CD4-positive, CD25-positive, alpha-beta regulatory T cell (primary cell): Measurements from ENCODE around the gene TIMP2. TPM values are rescaled to one million over a fixed set of nuclear protein-coding genes. Genes with fewer than 3 reads are reported as not detected.

ENCODE experiments used
- ATAC-seq, 2 donors: fragments of 150-1000 bp; cut with Tn5 transposase; one replicate each; pipeline ENCODE4 v1.10.0; 2021; ENCODE audit warnings: low read depth in 2 of 2, moderate number of reproducible peaks in 2 of 2, moderate library complexity in 1 of 2
- DNase-seq, 3 donors: peaks; one replicate each; pipeline versions ENCODE4 v3.0.0 to v3.0.0-alpha.2; 2012 to 2022; ENCODE audit warnings: mixed read lengths in 1 of 3
- H3K27ac ChIP-seq: one replicate; pipeline ENCODE4 v1.7.0; 2013; ENCODE audit warnings: mild to moderate bottlenecking, low read length; ENCODE audit not compliant: insufficient read depth, poor library complexity, severe bottlenecking
- H3K27me3 ChIP-seq: one replicate; pipeline ENCODE4 v1.7.0; 2013; ENCODE audit warnings: low read length; ENCODE audit not compliant: control insufficient read depth, insufficient read depth
- H3K36me3 ChIP-seq: one replicate; pipeline ENCODE4 v1.7.0; 2013; ENCODE audit warnings: mild to moderate bottlenecking, low read length, moderate library complexity; ENCODE audit not compliant: control insufficient read depth, insufficient read depth
- H3K4me1 ChIP-seq: 2 replicates; pipeline ENCODE4 v1.7.0; 2013; ENCODE audit warnings: mild to moderate bottlenecking, low read length; ENCODE audit not compliant: insufficient read depth, control insufficient read depth, poor library complexity, severe bottlenecking
- H3K4me3 ChIP-seq: one replicate; pipeline ENCODE4 v1.7.0; 2013; ENCODE audit warnings: low read depth, mild to moderate bottlenecking, low read length, moderate library complexity
- H3K9me3 ChIP-seq, 2 experiments: 1 replicate in 1 of 2; 2 replicates in 1 of 2; pipeline ENCODE4 v1.7.0; 2013; ENCODE audit warnings: low read length in 2 of 2, mild to moderate bottlenecking in 1 of 2, moderate library complexity in 1 of 2; ENCODE audit not compliant: control insufficient read depth in 2 of 2
- H3K27ac Mint-ChIP-seq, 3 donors: one replicate each; pipeline ENCODE4 v1.8.0; 2020 to 2022; ENCODE audit warnings: mild to moderate bottlenecking in 3 of 3, mixed read lengths in 3 of 3, moderate library complexity in 2 of 3
- H3K27me3 Mint-ChIP-seq: one replicate; pipeline ENCODE4 v1.8.0; 2022; ENCODE audit warnings: mild to moderate bottlenecking, mixed read lengths
- H3K36me3 Mint-ChIP-seq: one replicate; pipeline ENCODE4 v1.8.0; 2020; ENCODE audit warnings: mixed read lengths
- H3K4me1 Mint-ChIP-seq, 4 donors: one replicate each; pipeline ENCODE4 v1.8.0; 2020 to 2022; ENCODE audit warnings: mixed read lengths in 4 of 4, mild to moderate bottlenecking in 1 of 4
- H3K4me3 Mint-ChIP-seq, 4 donors: one replicate each; pipeline ENCODE4 v1.8.0; 2020 to 2022; ENCODE audit warnings: mild to moderate bottlenecking in 4 of 4, mixed read lengths in 4 of 4, moderate library complexity in 3 of 4
- H3K9me3 Mint-ChIP-seq, 7 donors: one replicate each; pipeline ENCODE4 v1.8.0; 2020 to 2022; ENCODE audit warnings: mixed read lengths in 7 of 7, mild to moderate bottlenecking in 3 of 7, moderate library complexity in 2 of 7
- polyA plus RNA-seq, 4 donors: library from polyadenylated mRNA; unstranded; fragments of 300-500 nt; fragmentation: Illumina TruSeq; gene quantifications; one replicate each; pipeline ENCODE4 v1.2.3, GENCODE V29; 2021
- total RNA-seq: library from RNA; stranded (reverse); gene quantifications from one replicate; pipeline ENCODE4 v1.2.3, GENCODE V29; 2022

TIMP2 gene
- total and polyA plus RNA-seq, 5 donors from 2014 or later, result 0.29 to 6.5 (median 0.40) TPM; not detected in 1

- Mint-ChIP-seq H3K9me3 (no peaks in the 10 kb centered on the region), H3K4me1 (peaks cover 0 to 22% (median 8%) of the 10 kb centered on the region in 4 donors), H3K4me3 (peak overlapping the region; percentile 36 to 87 (median 82)), H3K36me3 (no peaks in the 10 kb centered on the region), H3K27me3 (peaks cover 58% of the 10 kb centered on the region), H3K27ac (peak overlapping the region in 2 of 3 donors; percentile 77 to 91)
- H3K4me3 ChIP-seq, result peak overlapping the region; percentile 32
- no peaks in the 10 kb centered on the region for H3K27me3 ChIP-seq
- H3K36me3 ChIP-seq, result no peaks in the 10 kb centered on the region
- no peak overlapping the region for H3K27ac ChIP-seq
- peak; percentile 46 to 76 (median 51) for DNase-seq
- peak; percentile 61 to 69 for ATAC-seq
- H3K4me1 ChIP-seq, result peaks cover 21% of the 10 kb centered on the region
- no peaks in the 10 kb centered on the region for H3K9me3 ChIP-seq
Measured at GRCh38 chr17:78923660-78924453, 1.3 kb downstream of the TIMP2 start.

GRCh38 chr17:78922816-78923498 is 2.2 kb downstream of the TIMP2 start:
- Mint-ChIP-seq H3K27ac (peak overlapping the region in 2 of 3 donors; percentile 65 to 76), H3K9me3 (no peaks in the 10 kb centered on the region), H3K4me1 (peaks cover 0 to 22% (median 9%) of the 10 kb centered on the region in 4 donors), H3K27me3 (peaks cover 64% of the 10 kb centered on the region), H3K36me3 (no peaks in the 10 kb centered on the region), H3K4me3 (peak overlapping the region; percentile 54 to 86 (median 82))
- Histone ChIP-seq H3K4me3 (no peak overlapping the region), H3K27me3 (no peaks in the 10 kb centered on the region), H3K9me3 (no peaks in the 10 kb centered on the region), H3K4me1 (peaks cover 21% of the 10 kb centered on the region), H3K27ac (peak overlapping the region; percentile 1), H3K36me3 (no peaks in the 10 kb centered on the region)
- DNase-seq (no peak), ATAC-seq (no peak)

- Mint-ChIP-seq H3K27ac (peak overlapping the region in 2 of 3 donors; percentile 21 to 33), H3K9me3 (no peaks in the 10 kb centered on the region), H3K27me3 (peaks cover 57% of the 10 kb centered on the region), H3K4me1 (peaks cover 0 to 27% (median 12%) of the 10 kb centered on the region in 4 donors), H3K36me3 (no peaks in the 10 kb centered on the region), H3K4me3 (peak overlapping the region in 2 of 4 donors; percentile 54 to 61)
- no peak for ATAC-seq
- Histone ChIP-seq H3K4me1 (peaks cover 21% of the 10 kb centered on the region), H3K9me3 (no peaks in the 10 kb centered on the region), H3K27ac (no peak overlapping the region), H3K4me3 (no peak overlapping the region), H3K27me3 (no peaks in the 10 kb centered on the region), H3K36me3 (no peaks in the 10 kb centered on the region)
- DNase-seq, result no peak
Measured at GRCh38 chr17:78921437-78921971, 3.7 kb downstream of the TIMP2 start.

GRCh38 chr17:78920528-78920927 is 4.7 kb downstream of the TIMP2 start:
- Histone ChIP-seq H3K36me3 (no peaks in the 10 kb centered on the region), H3K27me3 (no peaks in the 10 kb centered on the region), H3K27ac (no peak overlapping the region), H3K9me3 (no peaks in the 10 kb centered on the region), H3K4me1 (peaks cover 18% of the 10 kb centered on the region), H3K4me3 (no peak overlapping the region)
- DNase-seq (no peak), ATAC-seq (no peak)
- peak overlapping the region in 1 of 3 donors; percentile 13 for H3K27ac Mint-ChIP-seq
- peak overlapping the region in 2 of 4 donors; percentile 4 to 6 for H3K4me3 Mint-ChIP-seq
- no peaks in the 10 kb centered on the region for H3K36me3 Mint-ChIP-seq
- H3K27me3 Mint-ChIP-seq, result peaks cover 58% of the 10 kb centered on the region
- H3K9me3 Mint-ChIP-seq, result no peaks in the 10 kb centered on the region
- peaks cover 0 to 35% (median 12%) of the 10 kb centered on the region in 4 donors for H3K4me1 Mint-ChIP-seq

- H3K36me3 Mint-ChIP-seq, result no peaks in the 10 kb centered on the region
- no peaks in the 10 kb centered on the region for H3K9me3 ChIP-seq
- peaks cover 15% of the 10 kb centered on the region for H3K4me1 ChIP-seq
- peaks cover 0 to 35% (median 12%) of the 10 kb centered on the region in 4 donors for H3K4me1 Mint-ChIP-seq
- H3K36me3 ChIP-seq, result no peaks in the 10 kb centered on the region
- H3K27me3 Mint-ChIP-seq, result peaks cover 61% of the 10 kb centered on the region
- no peak overlapping the region for H3K27ac Mint-ChIP-seq
- DNase-seq, result no peak
- no peak overlapping the region for H3K4me3 ChIP-seq
- no peak overlapping the region for H3K27ac ChIP-seq
- no peak overlapping the region for H3K4me3 Mint-ChIP-seq
- no peak for ATAC-seq
- H3K9me3 Mint-ChIP-seq, result no peaks in the 10 kb centered on the region
- no peaks in the 10 kb centered on the region for H3K27me3 ChIP-seq
Measured at GRCh38 chr17:78919861-78920450, 5.2 kb downstream of the TIMP2 start.

GRCh38 chr17:78918979-78919378 is 6.2 kb downstream of the TIMP2 start:
- Histone ChIP-seq H3K4me1 (peaks cover 7% of the 10 kb centered on the region), H3K27ac (no peak overlapping the region), H3K9me3 (no peaks in the 10 kb centered on the region), H3K36me3 (no peaks in the 10 kb centered on the region), H3K27me3 (no peaks in the 10 kb centered on the region), H3K4me3 (no peak overlapping the region)
- ATAC-seq, result no peak
- no peak overlapping the region for H3K27ac Mint-ChIP-seq
- H3K4me3 Mint-ChIP-seq, result no peak overlapping the region
- no peaks in the 10 kb centered on the region for H3K9me3 Mint-ChIP-seq
- H3K27me3 Mint-ChIP-seq, result peaks cover 57% of the 10 kb centered on the region
- no peak for DNase-seq
- no peaks in the 10 kb centered on the region for H3K36me3 Mint-ChIP-seq
- peaks cover 0 to 35% (median 12%) of the 10 kb centered on the region in 4 donors for H3K4me1 Mint-ChIP-seq

- H3K4me3 Mint-ChIP-seq, result peak overlapping the region in 2 of 4 donors; percentile 67 to 83
- no peak for DNase-seq
- Histone ChIP-seq H3K4me3 (no peak overlapping the region), H3K9me3 (no peaks in the 10 kb centered on the region), H3K4me1 (no peaks in the 10 kb centered on the region), H3K36me3 (no peaks in the 10 kb centered on the region), H3K27me3 (no peaks in the 10 kb centered on the region), H3K27ac (no peak overlapping the region)
- peaks cover 0 to 28% (median 10%) of the 10 kb centered on the region in 4 donors for H3K4me1 Mint-ChIP-seq
- H3K27me3 Mint-ChIP-seq, result peaks cover 47% of the 10 kb centered on the region
- no peaks in the 10 kb centered on the region for H3K36me3 Mint-ChIP-seq
- peak overlapping the region; percentile 14 to 68 (median 18) for H3K27ac Mint-ChIP-seq
- no peaks in the 10 kb centered on the region for H3K9me3 Mint-ChIP-seq
- no peak for ATAC-seq
Measured at GRCh38 chr17:78917451-78918275, 7.5 kb downstream of the TIMP2 start.
